Subcutaneous adipose tissue (tissue), 4 donors: ENCODE data around the gene CLCNKA. TPM values are rescaled to one million over a fixed set of nuclear protein-coding genes. Genes with fewer than 3 reads are reported as not detected.

Source experiments
- total RNA-seq, 4 donors: library from RNA; depleted of rRNA; stranded (reverse); fragments of >200 nt; gene quantifications; one replicate each; pipeline ENCODE4 v1.1.0, GENCODE V29; 2016
- TF ChIP-seq, protein P1 (sequence below): fragments of 450-650 bp; IDR thresholded peaks from one replicate; pipeline ENCODE4 v1.5.1; 2016; ENCODE audit warnings: low read depth, mild to moderate bottlenecking, control low read depth, antibody characterized with exemption, moderate library complexity

Gene CLCNKA
- total RNA-seq, 4 donors from 2014 or later: 0.66 to 1.5 TPM; not detected in 2

DNA sequence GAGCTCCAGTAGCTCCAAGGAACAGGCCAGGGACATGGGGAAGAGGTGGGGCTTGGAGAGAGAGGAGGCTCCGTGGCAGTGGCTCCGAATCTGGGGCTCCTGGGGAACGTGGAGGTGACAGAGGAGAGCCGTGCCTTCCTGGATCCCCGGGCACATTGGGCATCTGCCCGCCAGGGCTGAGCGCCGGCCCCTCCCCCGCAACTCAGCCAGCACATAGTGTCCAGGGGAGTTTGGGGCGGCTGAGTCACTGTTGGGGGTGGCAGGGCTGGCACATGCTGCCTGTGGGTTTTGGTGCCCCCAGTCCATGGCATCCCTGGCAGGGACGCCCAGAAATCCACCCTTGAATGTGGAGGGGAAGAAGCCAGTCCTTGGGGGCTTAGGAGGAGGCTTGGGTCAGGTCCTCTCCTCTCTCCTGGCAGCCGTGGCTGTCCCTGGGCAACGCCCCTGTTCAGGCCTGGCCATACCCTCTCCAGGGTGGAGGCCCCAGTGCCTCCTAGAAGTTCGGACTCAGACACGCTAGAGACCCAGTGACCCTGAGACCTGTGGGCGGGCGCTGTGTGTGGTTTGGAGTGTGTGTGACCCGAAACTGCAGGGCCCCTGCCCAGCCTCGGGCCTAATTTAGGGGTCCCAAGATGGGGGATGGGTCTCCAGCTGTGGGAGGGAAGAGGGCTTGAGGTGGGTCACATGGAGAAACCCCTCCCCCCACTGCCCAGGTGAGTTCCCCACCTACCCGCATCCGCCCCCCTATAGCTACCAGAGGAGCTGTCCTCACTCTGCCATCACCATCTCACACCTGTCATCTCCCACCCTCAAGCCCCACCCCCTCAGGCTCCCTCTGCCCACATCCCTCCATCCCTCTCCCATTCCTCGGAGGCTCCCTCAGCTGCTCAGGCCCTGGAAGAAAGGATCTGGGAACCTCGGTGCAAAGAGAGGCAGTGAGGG is 5.6 kb upstream of the CLCNKA start:
- TF ChIP-seq, protein P1, sequence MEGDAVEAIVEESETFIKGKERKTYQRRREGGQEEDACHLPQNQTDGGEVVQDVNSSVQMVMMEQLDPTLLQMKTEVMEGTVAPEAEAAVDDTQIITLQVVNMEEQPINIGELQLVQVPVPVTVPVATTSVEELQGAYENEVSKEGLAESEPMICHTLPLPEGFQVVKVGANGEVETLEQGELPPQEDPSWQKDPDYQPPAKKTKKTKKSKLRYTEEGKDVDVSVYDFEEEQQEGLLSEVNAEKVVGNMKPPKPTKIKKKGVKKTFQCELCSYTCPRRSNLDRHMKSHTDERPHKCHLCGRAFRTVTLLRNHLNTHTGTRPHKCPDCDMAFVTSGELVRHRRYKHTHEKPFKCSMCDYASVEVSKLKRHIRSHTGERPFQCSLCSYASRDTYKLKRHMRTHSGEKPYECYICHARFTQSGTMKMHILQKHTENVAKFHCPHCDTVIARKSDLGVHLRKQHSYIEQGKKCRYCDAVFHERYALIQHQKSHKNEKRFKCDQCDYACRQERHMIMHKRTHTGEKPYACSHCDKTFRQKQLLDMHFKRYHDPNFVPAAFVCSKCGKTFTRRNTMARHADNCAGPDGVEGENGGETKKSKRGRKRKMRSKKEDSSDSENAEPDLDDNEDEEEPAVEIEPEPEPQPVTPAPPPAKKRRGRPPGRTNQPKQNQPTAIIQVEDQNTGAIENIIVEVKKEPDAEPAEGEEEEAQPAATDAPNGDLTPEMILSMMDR: no peak

DNA sequence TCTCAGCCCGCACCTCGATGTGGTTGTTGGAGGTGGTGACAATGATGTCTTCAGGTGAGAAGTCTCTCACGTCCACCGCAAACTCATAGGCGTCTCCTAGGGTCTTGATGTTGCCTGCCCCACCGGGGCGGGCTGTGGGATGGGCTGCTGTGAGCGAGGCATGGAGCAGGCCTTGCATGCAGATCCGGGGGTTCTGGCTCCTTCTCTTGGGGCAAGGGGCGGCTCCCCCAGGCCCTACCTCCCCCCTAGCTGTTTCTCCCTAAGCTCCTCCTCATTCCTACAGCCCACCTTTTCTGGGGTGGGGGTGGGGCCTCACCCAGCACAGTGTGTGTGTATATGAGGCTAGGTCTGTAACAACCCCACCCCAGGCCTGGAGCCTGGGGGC is 4.8 kb upstream of the CLCNKA start:
- TF ChIP-seq, protein P1: no peak

DNA sequence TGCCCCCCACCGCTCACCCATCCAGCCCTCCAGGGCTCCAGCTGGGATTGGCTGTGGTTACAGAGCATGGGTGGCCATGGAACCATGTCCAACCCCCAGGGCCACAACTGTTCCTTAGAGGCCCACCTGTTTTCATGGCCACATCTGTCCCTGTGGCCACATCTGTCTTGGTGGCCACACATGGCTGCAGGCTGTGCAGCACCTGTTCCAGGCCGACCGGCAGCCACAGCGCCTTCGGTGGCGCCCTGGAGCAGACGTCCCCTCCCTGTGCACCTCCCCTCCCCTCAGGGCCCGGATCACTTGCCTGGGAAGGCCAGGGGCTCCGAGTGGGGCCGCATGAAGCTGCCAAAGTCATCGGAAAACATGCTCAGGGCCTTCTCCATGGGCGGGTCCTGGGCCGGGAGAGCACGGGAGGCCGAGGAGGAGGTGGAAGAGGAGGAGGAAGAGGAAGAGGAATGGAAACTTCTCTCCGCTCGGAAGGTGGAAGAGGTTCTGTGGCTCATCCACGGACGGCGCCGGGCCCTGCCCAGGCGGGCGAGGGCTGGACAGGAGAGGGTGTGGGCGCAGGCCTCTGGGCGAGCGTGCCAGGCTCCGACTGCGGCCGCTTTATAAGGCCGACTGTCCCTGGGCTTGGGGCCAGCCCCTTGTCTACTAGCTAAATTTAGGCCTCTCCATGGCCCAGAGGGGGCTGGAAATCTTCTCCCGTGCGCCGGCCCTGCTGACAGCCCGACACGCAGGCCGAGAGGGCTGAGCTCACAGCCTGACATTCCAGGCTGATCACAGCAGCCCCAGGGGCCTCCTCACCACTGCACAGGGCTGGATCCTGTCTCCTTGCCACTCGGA is 4.2 kb upstream of the CLCNKA start, which contains the start of gene HSPB7:
Gene HSPB7 (minus strand): TSS at position 583 of the 843 bp plus-strand sequence. CDS start 80 bp downstream, at position 503.
- TF ChIP-seq, protein P1: no peak

DNA sequence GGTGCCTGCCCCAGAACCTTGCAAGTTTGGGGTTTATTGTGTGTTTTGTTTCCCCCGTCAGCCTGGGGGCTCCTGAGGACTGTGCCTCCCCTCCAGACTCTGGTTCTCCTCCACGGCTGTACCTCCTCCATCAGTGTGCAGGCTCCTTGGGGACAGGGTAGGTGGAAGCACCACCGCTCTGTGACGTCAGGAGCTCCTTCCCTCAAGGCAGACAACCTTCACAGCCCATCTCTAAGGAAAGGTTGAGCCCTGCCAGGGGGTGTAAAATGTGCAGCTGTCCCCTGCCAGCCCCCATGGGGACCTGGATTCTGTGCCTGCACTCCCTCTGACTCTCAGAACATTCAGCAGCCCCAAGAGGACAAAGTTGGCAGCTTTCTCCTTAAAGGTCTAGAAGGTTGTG is 3.5 kb upstream of the CLCNKA start:
- TF ChIP-seq, protein P1: no peak

DNA sequence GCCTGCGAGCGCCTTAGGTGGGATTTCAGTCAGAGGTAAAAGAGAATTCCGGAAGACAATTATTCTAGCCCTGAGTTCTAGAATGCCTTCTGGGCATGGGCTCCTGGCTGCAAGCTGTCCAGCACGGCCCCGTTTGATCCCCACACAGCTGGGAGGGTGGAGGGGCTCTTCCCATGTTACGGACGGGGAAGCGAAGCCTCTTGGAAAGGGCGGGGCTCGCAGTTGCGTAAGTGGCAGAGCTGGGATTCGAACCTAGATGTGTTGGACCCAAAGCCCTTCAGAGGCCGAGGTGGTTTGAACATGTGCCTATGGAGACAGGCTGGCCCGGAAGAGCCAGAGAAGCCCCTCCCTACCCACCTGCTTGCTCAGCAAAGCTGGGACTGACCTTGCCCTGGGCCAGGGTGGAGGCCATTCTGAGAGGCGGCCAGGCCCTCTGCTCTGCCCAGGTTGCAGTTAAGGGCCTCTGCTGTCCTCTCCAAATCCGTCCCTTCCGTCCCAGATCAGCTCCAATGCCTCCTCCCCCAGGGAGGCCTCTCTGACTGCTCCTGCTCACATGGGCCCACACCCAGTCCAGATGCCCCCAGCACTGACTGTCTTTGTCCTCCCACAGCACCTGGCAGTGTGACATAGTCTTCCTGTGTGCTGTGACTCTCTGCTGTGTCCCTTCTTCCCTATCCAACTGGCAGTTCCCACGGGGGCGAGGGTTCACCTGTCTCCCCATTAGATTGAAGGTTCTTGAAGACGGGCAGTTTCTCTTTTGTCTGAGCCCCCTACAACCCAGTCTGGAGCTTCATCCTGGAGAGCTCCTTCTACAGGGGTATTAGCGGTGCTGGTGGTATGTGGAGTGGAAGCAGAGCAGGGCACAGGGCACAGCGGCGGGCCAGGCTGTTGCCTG is 2.8 kb upstream of the CLCNKA start:
- TF ChIP-seq, protein P1: no peak

DNA sequence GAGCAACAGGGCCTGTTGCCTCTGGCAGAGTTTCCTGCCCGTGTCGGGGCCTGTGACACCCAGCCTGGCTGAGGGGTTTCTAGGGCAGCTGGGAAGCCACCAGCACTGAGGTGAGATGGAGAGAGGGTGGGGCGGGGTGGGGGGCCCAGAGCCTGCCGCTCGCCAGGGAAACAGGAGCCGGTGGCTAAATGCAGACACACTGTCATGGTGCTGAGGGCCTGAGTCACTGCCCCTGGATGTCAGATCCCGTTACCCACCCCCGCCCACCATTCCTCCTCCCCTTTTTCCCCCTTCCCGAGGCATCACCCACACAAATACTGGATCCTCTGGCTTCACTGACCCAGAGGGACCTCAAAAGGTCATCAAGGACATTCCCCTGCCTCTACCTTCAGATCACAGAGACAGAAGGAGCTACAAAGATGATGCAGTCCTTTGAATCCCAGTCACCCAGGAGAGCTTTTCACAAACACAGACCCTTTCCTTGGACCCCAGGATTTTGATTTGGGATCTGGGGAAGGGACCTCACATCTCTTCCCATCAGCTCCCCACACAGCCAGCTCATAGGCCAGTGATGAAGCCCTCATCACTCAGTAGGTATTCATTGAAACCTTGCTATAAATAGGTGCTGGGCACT is 2.1 kb upstream of the CLCNKA start:
- TF ChIP-seq, protein P1: no peak
